ENCODE measurements around the gene PRKAA1.

The PRKAA1 gene

DNA sequence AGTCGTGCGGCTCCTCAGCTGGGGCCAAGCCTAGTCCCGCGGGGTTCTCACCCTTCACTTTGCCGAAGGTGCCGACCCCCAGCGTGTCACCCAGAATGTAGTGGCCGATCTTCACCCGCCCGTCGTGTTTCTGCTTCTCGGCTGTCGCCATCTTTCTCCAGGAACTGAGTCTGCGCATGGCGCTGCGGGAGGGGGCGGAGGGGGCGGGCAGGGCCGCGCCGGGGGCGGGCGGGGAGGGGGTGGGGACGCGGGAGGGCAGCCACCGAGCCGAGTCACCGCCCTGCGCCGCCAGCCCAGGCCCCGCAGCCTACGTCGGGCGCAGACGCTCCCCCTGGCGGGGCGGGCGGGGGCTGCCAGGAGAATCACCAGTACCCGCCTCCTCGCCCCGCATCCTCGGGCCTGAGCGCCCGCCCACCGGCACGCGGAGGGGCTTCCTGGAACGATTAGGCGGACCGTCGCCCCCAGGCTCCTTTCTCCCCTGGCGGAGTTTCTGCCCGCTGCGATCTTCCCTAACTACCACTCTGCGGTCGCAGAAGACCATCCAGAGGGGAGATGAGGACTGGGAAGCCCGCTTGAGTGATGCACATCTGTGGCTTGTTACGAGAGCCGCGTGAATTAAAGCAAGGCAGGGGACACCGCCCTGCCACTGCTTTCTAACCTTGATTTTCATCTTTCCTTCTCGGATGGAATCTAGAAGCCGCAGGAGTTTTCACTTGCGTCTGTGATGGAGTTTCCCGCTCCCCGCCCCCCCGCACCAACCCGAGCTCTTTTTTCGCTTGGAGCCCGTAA lies at the start of gene PRKAA1:
TSS of gene PRKAA1 (minus strand) at position 363 of the 789 bp plus-strand sequence. CDS start at position 178, 185 bp downstream.
- peak; percentile 85 to 91 for DNase-seq

DNA sequence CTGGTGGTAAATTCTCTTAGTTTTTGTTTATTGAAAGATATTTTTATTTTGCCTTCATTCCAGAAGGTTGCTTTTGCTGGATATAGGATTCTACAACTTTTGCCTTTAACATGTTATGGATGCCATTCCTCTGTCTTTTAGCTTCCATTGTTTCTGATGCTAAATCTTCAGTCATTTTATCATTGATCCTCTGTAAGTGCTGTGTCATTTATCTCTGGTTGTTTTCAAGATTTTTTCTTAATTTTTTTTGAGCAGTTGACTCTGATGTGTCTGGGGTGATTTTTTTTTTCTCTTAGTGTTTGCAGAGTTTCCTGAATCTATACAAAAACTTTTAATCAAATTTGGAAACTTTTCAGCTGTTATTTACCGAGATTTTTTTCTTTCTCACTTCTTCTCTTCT lies 49.4 kb upstream of the PRKAA1 start:
- DNase-seq: no peak

DNA sequence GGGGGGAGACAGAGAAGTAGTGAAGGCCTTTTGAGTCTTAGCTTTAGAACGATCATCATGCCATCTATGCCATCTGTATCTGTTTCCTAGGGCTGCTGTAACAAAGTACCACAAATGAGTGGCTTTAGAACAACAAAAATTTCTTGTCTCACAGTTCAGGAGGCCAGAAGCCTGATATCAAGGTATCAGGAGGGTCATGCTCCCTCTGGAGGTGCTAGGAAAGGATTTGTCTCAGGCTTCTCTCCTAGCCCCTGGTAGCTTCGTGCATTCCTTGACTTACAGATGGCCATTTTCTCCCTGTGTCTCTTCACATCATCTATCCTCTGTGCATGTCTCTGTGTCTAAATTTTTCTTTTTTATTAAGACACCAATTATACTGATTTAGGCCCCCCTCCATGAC lies 48.2 kb upstream of the PRKAA1 start:
- DNase-seq: no peak

DNA sequence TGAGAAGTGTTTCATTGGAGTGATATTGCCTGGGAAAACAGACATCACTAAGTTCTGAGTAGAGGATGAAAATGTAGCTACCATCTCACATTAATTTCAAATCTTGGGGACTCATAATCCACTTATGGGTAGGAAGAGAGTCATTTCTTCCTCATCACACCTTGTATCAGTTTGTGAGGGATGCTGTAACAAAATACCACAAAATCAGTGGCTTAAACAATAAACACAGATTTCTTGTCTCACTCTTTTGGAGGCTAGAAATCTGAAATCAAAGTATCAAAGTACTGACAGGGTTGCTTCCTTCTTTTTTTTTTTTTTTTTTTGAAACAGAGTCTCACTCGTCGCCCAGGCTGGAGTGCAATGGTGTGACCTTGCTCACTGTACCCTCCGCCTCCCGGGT lies 46.4 kb upstream of the PRKAA1 start:
- no peak for DNase-seq

DNA sequence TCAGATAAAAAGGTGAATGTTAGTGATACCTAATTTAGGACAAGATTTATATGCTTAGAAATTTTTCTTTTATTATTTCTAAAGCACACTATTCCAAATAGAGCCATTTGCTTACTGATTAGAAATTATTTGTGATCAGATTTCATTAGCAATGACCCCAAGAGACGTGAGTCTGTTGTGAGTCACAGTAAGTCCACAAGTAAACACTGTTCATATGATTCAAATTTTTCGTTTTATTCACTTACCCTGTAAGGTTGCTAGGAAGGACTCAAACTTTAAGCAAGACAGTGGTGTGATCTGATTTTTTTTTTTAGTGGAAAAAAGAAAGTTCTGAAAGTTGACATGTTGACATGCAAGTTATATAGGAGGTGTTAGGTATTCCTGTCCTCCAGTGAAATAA lies 44.2 kb upstream of the PRKAA1 start:
- DNase-seq: no peak

DNA sequence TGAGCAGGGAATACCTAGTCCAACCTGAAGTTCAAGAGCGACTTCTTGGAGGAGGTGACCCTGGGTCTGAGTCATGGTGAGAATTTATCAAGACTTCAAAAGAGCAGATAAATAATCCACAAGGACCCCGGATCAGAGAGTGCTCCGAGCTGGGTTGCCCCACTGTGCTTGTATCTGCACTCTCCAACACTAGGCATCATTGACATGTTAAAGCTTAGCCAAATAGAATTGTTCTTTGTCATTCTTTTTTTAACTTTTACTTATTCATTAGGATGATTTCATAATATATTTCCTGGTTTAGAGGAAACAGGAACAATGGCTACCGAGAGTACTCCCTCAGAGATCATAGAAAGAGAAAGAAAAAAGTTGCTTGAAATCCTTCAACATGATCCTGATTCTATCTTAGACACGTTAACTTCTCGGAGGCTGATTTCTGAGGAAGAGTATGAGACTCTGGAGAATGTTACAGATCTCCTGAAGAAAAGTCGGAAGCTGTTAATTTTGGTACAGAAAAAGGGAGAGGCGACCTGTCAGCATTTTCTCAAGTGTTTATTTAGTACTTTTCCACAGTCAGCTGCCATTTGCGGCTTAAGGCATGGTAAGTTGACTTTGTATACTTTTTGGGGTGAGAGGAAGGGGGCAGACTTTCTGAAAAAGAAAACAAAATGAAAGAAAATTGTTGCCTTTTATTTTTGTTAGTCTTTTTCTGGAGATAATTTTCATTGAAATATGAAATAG lies 43.1 kb upstream of the PRKAA1 start, which contains the start of gene CARD6:
TSS of gene CARD6 (plus strand) at position 300 of the 738 bp plus-strand sequence. CDS start at position 316, 16 bp downstream.
- DNase-seq: no peak

DNA sequence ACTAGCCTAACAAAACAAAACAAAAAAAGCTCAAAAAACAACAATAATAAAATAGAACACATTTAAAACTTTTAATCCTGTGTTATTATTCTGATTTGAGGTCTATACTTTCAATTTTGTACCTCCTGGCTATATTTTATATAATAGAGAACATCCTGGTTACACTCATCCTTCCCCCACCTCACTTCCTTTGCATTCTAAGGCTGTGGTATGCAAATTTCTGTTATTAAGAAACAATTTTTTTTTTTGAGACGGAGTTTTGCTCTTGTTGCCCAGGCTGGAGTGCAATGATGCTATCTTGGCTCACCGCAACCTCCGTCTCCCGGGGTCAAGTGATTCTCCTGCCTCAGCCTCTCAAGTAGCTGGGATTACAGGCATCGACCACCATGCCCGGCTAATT lies 39.9 kb upstream of the PRKAA1 start:
- DNase-seq: no peak

DNA sequence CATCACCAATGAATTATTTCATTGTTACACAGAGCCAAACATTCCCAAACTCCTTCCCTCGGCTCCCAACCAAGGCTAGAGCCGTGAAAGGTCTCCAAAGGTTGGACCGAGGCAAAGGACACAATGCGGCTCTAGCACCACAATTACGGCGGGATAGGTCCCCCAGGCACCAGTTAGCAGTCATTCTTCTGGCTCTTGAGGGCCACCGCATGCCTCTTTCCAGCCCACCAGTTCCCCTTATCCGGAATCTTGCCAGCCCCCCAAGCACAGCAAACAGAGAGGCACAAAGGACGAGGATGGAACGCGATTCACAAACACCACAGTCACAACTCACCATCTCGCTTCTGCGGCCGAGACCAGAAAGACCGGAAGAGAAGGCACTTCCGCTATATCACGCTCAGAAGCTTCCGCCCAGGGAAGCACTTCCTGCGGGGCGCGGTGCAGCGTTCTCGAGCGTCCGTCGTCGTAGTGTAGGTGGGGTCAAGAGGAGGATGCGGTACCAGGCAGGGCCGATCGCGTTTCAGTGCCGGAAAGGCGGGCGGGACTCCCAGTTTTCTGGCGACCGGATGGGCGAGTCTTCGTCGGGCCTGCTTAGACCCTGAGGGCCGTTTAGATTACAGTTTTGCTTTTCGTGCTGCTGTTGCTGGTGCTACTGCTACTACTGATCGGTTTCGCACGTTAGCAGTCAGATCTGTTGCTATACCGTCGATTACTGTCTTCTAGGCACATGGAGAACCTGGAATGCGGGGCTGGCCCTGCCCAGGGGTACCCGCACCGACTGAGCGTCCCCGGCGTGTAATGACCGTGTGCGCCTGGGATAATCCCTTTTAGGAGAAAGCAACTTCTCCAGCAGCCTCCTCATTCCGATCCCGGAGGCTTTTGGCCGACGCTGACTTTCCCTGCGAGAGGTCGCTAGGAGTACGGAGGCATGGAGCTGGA lies 36.9 kb upstream of the PRKAA1 start, which contains the start of gene RPL37:
TSS of gene RPL37 (minus strand) at position 374 of the 939 bp plus-strand sequence. CDS start at position 337, 37 bp downstream.
- peak; percentile 94 to 97 for DNase-seq

DNA sequence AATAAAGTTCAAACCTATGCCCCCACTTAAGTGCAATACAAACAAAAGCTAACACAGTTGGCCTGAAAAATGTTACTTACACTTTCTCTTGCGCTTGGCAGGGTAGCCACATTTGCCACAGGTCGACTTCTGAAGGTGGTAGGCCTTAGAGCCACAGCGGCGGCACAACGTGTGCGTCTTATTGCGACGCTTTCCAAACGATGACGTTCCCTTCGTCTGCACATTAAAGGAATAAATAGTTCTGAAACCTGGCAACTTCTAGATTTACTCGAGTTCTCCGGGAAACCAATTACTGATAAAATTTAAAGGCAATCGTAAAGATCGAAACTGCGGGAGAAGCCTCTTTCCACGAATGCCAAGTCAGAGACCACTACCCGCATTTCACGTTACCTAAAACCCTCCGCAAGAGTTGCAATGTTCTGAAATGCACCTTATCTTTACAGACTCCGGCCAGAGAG lies 36.2 kb upstream of the PRKAA1 start:
- no peak for DNase-seq

DNA sequence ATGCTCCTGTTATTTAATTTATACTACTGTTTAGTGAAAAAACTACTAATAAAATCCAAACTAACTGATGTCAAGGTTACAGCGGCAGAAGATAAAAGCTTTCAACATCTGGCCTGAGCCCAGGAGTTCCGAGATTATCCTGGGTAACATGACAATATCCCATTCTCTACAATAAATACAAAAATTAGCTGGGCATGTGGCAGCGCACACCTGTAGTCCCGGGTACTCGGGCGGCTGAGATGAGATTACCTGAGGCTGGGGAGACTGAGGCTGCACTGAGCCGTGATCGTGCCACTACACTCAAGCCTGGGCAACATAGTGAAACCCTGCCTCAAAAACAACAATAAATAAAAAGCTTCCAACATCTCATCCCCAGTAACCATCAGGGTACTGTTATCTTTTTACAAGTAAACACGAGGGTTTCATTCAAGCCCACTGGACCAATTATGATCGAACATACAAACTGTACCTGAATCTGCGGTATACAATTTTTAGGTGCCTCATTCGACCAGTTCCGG lies 35.6 kb upstream of the PRKAA1 start:
- no peak for DNase-seq

DNA sequence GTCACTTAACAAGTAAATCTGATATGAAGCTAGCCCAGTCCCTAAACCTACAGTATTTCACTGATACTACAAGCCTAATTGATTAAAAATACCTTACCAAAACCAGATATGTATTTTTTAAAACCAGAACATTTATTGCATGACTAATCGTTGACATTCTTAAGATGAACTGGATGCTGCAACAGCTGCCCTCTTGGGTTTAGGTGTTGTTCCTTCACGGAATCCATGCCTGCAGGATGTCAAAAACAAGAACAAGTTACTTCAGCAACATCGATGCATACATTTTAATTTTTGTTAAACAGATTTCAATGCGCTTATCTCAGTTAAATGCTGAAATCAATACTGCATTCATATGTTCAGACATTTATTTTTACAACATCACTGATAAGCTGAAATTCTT lies 34.2 kb upstream of the PRKAA1 start:
- DNase-seq: no peak

DNA sequence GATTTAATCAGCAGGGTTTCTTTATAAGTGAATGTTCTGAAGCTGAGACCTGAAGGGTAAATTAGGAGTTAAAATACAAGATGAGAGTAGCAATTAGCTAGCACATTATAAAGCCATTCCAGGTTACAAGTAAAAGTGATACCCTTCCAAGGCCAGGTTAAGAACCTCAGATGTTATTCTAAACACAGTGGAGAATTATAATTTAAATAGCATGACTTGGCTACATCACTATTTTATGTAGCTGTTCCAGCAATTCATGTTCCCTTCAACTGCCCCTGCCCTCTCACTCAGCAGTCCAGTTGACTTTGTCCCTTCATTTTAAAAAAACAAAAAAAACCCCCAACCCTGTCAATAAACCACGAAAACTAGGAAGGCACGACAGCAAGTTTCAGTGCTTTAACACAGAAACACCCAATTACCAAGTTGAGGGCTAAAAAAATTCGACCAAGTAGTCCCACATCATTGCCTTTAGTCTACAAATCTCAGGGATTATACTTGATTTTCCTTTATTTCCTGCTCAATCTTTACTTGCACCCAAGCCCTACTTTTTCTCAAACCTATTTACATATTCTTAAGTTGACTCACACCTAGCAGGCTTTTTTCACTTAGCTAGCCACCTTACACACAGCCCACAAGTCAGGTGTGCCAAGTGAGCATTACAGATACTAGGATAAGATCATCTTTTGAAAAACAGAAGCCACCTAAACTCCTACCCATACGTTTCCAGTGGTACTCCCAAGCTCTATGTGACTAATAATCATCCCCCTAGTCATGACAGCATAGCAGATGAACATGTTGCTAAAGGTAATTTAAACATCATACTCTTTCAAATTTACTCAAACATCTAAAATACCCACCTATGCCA lies 33.4 kb upstream of the PRKAA1 start:
- DNase-seq: no peak

DNA sequence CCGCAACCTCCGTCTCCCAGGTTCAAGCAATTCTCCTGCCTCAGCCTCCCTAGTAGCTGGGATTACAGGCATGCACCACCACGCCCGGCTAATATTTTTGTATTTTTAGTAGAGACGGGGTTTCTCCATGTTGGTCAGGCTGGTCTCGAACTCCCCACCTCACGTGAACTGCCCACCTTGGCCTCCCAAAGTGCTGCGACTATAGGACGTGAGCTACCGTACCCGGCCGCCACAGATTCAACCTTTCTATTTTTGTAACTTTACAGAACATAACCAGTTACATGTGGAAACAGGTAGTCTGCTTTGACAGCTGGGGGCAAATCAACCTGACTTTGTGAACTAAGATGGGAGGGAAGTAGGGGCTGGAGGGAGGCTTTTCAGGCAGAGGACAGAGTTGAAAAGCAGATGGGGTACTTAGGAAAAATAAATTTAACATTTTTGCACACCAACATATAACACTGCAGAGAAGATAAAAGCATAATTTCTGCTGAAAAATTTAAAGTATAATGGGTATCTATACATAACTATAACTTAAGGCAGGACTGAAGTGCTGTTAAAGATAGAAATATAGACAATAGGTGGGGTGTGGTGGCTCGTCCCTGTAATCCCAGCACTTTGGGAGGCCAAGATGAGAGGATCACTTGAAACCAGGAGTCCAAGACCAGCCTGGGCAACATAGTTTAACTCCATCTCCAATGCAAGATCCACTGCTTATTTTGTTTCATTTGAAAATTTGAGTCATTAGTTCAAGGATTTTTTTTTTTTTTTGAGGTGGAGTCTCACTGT lies 31.8 kb upstream of the PRKAA1 start:
- no peak for DNase-seq

DNA sequence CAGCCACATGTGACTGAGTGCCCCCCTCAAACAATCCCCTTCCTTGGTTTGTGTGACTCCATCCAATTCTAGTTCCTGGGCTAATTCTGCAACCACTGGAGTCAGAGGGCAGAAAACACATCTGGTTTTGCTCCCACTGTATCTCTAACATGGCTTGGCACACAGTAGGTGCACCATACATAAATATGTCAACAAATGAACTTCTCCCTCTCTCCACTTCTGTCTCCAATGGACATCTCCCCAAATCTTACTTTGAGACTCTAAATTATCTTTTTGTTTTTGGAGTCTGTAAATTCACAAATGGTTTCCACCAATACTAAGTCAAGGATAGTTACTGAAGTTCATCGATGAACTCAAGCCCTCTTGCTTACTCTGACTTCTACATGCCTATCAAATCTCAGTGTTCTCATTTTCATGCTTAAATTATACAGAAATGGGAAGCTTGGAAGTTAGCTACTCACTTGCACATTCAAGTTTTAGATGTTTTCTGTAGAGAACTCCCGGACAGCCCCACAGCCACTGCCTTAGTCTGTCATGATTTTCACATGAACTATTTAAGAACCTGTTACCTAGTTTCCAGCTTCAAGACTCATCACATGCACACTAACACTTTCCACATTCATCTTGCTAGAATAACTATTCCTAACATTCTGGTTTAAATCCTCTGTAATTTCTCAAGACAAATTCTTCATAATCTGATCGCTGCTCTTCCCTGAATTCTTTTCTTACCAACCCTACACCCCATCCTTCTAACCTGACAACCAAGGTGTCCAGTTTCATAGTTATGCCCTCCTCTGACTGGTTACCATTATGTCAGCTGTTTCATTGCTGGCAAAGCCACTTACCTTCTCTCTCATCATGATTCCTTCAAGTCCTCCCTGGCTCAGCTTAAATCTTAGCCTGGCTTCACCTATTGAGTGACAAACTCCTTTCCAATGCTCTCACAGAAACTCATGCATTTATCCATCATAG lies 30.8 kb upstream of the PRKAA1 start:
- no peak for DNase-seq

DNA sequence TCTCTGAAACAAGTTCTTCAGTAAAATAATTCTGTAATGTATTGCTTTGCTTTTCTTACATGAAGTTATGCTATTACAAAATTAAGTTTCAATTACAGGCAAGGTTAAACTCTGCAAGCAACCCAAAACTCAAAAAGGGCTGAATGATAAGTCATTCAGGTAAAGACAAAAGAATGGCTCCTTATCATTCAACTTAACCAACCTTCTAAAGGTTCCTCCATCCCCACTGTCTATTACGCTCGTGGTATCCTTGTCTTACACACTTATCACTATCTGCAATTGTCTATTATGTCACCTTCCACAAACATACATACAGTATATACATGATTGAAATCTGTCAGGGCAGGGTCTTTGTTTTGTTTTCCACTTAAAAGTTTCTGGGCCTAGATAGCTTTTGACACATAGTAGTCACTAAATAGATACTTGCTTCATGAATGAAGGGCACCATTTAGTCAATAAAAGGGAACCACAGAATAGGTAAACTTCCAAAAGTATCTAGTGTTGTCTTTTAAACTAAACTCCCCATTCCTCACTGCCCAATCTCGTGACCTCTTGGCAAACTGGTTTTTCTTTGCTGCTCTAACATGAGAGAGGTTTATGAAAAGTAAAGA lies 30.0 kb upstream of the PRKAA1 start:
- DNase-seq: no peak

DNA sequence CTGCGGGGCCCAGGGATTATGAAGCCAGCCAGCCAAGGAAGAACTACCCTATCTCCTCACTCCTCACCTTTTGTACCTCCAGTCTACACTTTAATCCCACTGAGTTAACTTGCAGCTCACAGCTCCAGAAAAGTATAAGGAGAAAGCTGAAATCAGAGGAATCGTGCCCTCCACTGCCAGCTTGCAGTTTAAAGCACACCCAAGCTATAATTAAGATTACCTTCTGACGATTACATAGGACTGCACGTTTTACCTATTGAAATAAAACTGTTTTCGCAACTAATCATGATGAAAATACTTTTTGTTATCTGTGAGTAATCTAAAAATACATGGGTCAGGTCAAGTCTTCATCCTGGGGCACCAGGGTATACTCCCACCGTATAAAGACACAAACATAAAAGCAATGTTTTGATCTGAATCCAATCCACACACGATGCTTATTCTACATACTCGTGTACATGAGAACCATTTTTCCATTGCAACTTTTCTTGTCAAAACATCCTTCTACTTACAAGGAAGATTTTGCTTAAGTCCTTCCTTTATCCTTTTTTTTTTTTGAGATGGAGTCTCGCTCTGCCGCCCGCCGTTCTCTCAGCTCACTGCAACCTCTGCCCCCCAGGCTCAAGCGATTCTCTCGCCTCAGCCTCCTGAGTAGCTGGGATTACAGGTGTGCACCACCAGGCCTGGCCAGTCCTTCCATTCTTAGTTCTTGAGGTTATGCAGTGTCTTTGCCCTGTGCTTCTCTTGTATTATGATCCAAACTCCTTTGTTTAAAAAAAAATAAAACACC lies 29.2 kb upstream of the PRKAA1 start:
- DNase-seq: no peak

DNA sequence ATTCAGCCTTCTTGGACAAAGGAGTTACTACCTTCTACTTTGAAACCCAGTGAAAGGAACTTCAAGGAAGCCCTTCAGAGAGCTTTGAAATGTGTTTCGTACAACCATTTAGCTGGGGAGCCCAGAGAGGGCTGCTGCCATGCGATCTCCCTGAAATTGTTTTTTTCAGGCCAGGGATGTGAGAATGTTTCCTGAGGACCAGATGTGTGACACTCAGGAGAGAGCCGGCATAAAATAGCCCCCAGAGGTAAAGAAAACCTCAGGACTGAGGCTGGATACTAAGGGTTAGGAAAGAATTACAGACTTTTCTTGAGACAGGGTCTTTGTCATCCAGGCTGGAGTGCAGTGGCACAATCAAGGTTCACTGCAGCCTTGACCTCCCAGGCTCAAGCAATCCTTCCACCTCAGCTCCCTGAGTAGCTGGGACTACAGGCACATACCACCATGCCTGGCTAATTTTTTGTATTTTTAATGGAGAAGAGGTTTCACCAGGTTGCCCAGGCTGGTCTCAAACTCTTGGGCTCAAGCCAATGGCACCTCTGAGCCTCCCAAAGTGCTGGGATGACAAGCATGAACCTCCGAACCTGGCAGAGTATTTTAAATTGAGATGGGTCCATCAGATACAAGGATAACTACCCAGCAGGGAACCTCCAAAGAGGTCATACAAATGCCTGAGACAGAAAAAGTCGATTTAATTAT lies 28.5 kb upstream of the PRKAA1 start:
- no peak for DNase-seq
